IMR-90 (cell line): Measurements from ENCODE around the gene CTCFL. TPM values are rescaled to one million over a fixed set of nuclear protein-coding genes. Genes with fewer than 3 reads are reported as not detected.

ENCODE experiments used
- ATAC-seq: fragments of 200-7000 bp; cut with Tn5 transposase; 2 replicates; pipeline ENCODE4 v1.9.1; 2020; ENCODE audit warnings: low read depth, mild to moderate bottlenecking, moderate library complexity
- BruUV-seq: library from RNA; stranded (reverse); fragments of 400-500 nt; replicated peaks from 2 replicates; lab custom pipeline; 2021; lab: Mats Ljungman, UMichigan
- CTCF ChIA-PET: fragments of 300-600 bp; formaldehyde crosslinking; extraction: SDS; loops from one replicate; lab custom pipeline; 2021; ENCODE audit warnings: antibody characterized with exemption; lab: Yijun Ruan, JAX
- POLR2A ChIA-PET: fragments of 300-600 bp; sonication (Branson Sonifier 250); formaldehyde crosslinking; loops from one replicate; lab custom pipeline; 2022; ENCODE audit warnings: antibody characterized with exemption; ENCODE audit not compliant: unreplicated experiment; lab: Charles Lee
- DNase-seq: peaks from one replicate; pipeline ENCODE4 v3.0.0; 2013
- H2AFZ ChIP-seq: replicated peaks from 2 replicates; pipeline ENCODE3; 2013; ENCODE audit warnings: low read length, mild to moderate bottlenecking; ENCODE audit not compliant: poor library complexity
- H2AK5ac ChIP-seq: 2 replicates; pipeline ENCODE4 v1.6.1; 2013; ENCODE audit warnings: low read depth, low read length, inconsistent platforms
- H2AK9ac ChIP-seq: replicated peaks from 2 replicates; pipeline ENCODE3; 2013; ENCODE audit warnings: mild to moderate bottlenecking, low read depth, low read length, moderate library complexity; ENCODE audit not compliant: poor library complexity
- H2BK120ac ChIP-seq: 2 replicates; pipeline ENCODE4 v1.6.1; 2013; ENCODE audit warnings: low read depth, low read length, inconsistent platforms
- H2BK15ac ChIP-seq: 3 replicates; pipeline ENCODE4 v1.6.1; 2013; ENCODE audit warnings: low read depth, low read length, inconsistent platforms
- H2BK20ac ChIP-seq: 2 replicates; pipeline ENCODE4 v1.6.1; 2013; ENCODE audit warnings: low read depth, mild to moderate bottlenecking, inconsistent platforms, low read length, moderate library complexity
- H2BK5ac ChIP-seq: 2 replicates; pipeline ENCODE4 v1.6.1; 2013; ENCODE audit warnings: mild to moderate bottlenecking, low read depth, low read length, inconsistent platforms; ENCODE audit not compliant: poor library complexity, severe bottlenecking
- H3K14ac ChIP-seq: replicated peaks from 2 replicates; pipeline ENCODE4 v1.6.1; 2013; ENCODE audit warnings: low read depth, low read length, inconsistent platforms
- H3K18ac ChIP-seq: 2 replicates; pipeline ENCODE4 v1.6.1; 2013; ENCODE audit warnings: low read depth, low read length, control low read depth
- H3K23ac ChIP-seq: 2 replicates; pipeline ENCODE4 v1.6.1; 2013; ENCODE audit warnings: low read depth, low read length, inconsistent platforms
- H3K27ac ChIP-seq: 2 replicates; pipeline ENCODE4 v1.5.1; 2013; ENCODE audit warnings: mild to moderate bottlenecking, control low read depth, low read length; ENCODE audit not compliant: insufficient read depth
- H3K27me3 ChIP-seq: 2 replicates; pipeline ENCODE4 v1.6.1; 2013; ENCODE audit warnings: low read length; ENCODE audit not compliant: control insufficient read depth, insufficient read depth
- H3K36me3 ChIP-seq: 2 replicates; pipeline ENCODE4 v1.6.1; 2013; ENCODE audit warnings: low read length, mixed read lengths; ENCODE audit not compliant: control insufficient read depth, insufficient read depth
- H3K4ac ChIP-seq: 2 replicates; pipeline ENCODE4 v1.6.1; 2013; ENCODE audit warnings: low read depth, low read length, inconsistent platforms
- H3K4me1 ChIP-seq: 2 replicates; pipeline ENCODE4 v1.6.1; 2013; ENCODE audit warnings: low read length, mixed read lengths; ENCODE audit not compliant: control insufficient read depth, insufficient read depth
- H3K4me2 ChIP-seq: 2 replicates; pipeline ENCODE4 v1.6.1; 2013; ENCODE audit warnings: low read depth, mild to moderate bottlenecking, control low read depth, low read length, moderate library complexity
- H3K4me3 ChIP-seq: 2 replicates; pipeline ENCODE4 v1.5.1; 2013; ENCODE audit warnings: low read depth, mild to moderate bottlenecking, control low read depth, low read length, moderate library complexity; ENCODE audit not compliant: insufficient read depth
- H3K56ac ChIP-seq: 2 replicates; pipeline ENCODE4 v1.6.1; 2013; ENCODE audit warnings: low read length, inconsistent platforms; ENCODE audit not compliant: insufficient read depth; ENCODE audit errors: extremely low read depth
- H3K79me1 ChIP-seq, 2 experiments: 2 replicates each; pipeline ENCODE4 v1.6.1; 2013; ENCODE audit warnings: low read length in 2 of 2, inconsistent platforms in 1 of 2, low read depth in 1 of 2
- H3K9ac ChIP-seq: 2 replicates; pipeline ENCODE4 v1.6.1; 2013; ENCODE audit warnings: low read depth, low read length, control low read depth
- H3K9me1 ChIP-seq: 2 replicates; pipeline ENCODE4 v1.6.1; 2013; ENCODE audit warnings: low read length, inconsistent platforms; ENCODE audit not compliant: insufficient read depth
- H3K9me3 ChIP-seq: 2 replicates; pipeline ENCODE4 v1.6.1; 2013; ENCODE audit warnings: low read length; ENCODE audit not compliant: control insufficient read depth, insufficient read depth
- H4K20me1 ChIP-seq: 2 replicates; pipeline ENCODE4 v1.6.1; 2013; ENCODE audit warnings: low read length, inconsistent platforms; ENCODE audit not compliant: insufficient read depth
- H4K5ac ChIP-seq: 2 replicates; pipeline ENCODE4 v1.6.1; 2013; ENCODE audit warnings: mild to moderate bottlenecking, low read depth, low read length, control low read depth
- H4K8ac ChIP-seq, 2 experiments: 2 replicates each; pipeline ENCODE4 v1.6.1; 2013; ENCODE audit warnings: low read depth in 2 of 2, low read length in 2 of 2, control low read depth in 1 of 2, inconsistent platforms in 1 of 2
- H4K91ac ChIP-seq: 2 replicates; pipeline ENCODE4 v1.6.1; 2013; ENCODE audit warnings: low read depth, low read length, inconsistent platforms; ENCODE audit not compliant: insufficient read depth
- BHLHE40 ChIP-seq: fragments of 150-350 bp; IDR thresholded peaks from 2 replicates; pipeline ENCODE4 v1.6.1; 2016; ENCODE audit warnings: mild to moderate bottlenecking, low read depth, low read length
- CEBPB ChIP-seq: IDR thresholded peaks from 2 replicates; pipeline ENCODE4 v1.6.1; 2012; ENCODE audit warnings: low read depth, low read length, improper control_type of control experiment
- CHD1 ChIP-seq: IDR thresholded peaks from 2 replicates; pipeline ENCODE4 v1.6.1; 2012; ENCODE audit warnings: low read depth, low read length, improper control_type of control experiment
- MAFK ChIP-seq: IDR thresholded peaks from 2 replicates; pipeline ENCODE4 v1.6.1; 2012; ENCODE audit warnings: low read depth, low read length, improper control_type of control experiment
- MAZ ChIP-seq: IDR thresholded peaks from 2 replicates; pipeline ENCODE4 v1.6.1; 2012; ENCODE audit warnings: low read depth, mild to moderate bottlenecking, low read length, improper control_type of control experiment, moderate library complexity, borderline replicate concordance
- NFE2L2 ChIP-seq: fragments of 150-350 bp; IDR thresholded peaks from 2 replicates; pipeline ENCODE4 v1.6.1; 2016; ENCODE audit warnings: low read depth, mild to moderate bottlenecking, low read length
- POLR2A ChIP-seq: IDR thresholded peaks from 2 replicates; pipeline ENCODE4 v1.6.1; 2012; ENCODE audit warnings: mild to moderate bottlenecking, low read depth, low read length
- SMC3 ChIP-seq: fragments of 150-350 bp; IDR thresholded peaks from 2 replicates; pipeline ENCODE4 v1.6.1; 2016; ENCODE audit warnings: low read depth, mild to moderate bottlenecking, antibody characterized with exemption, low read length, moderate library complexity
- WGBS, 2 experiments: methylation state at CpG; one replicate each; pipeline versions ENCODE4 v1.1.5 to v1.1.7; 2013; ENCODE audit warnings: missing lambda C conversion rate in 2 of 2; ENCODE audit not compliant: insufficient read length in 1 of 2; ENCODE audit errors: extremely low coverage in 2 of 2; 5-methylcytosine and 5-hydroxymethylcytosine counted together
- dilution Hi-C: fragments of 300-500 bp; cut with HindIII; formaldehyde crosslinking; loops from one replicate; pipeline ENCODE4 v1.14.3; 2018; ENCODE audit warnings: low sequenced_read_pairs; ENCODE audit not compliant: unreplicated experiment
- in situ Hi-C: fragments of 300-500 bp; cut with MboI; formaldehyde crosslinking; loops from 3 replicates; pipeline ENCODE4 v1.14.3; 2019; ENCODE audit warnings: low sequenced_read_pairs, inconsistent platforms, mixed read lengths
- intact Hi-C: fragments of 100-400 bp; cut with micrococcal nuclease; formaldehyde crosslinking; loops from 2 replicates; pipeline ENCODE4 v1.10.0; 2022
- polyA plus RNA-seq, 3 experiments: library from polyadenylated mRNA; depleted of rRNA; stranded (reverse); fragments of >200 nt; gene quantifications; 2 replicates each; pipeline ENCODE4 v1.2.3, GENCODE V29; 2012; ENCODE audit warnings: low replicate concordance in 1 of 3
- total RNA-seq: library from RNA; depleted of rRNA; stranded (reverse); fragments of >200 nt; gene quantifications from 2 replicates; pipeline ENCODE4 v1.2.3, GENCODE V29; 2012
- TF ChIP-seq, protein P1 (sequence below): fragments of 150-350 bp; IDR thresholded peaks from 2 replicates; pipeline ENCODE4 v1.6.1; 2017; ENCODE audit warnings: mild to moderate bottlenecking, antibody characterized with exemption, low read length, low read depth
- TF ChIP-seq, protein P2 (sequence below): conservative IDR thresholded peaks from 2 replicates; pipeline ENCODE4 v1.5.1; 2012; ENCODE audit warnings: mild to moderate bottlenecking, low read depth, low read length, improper control_type of control experiment
- TF ChIP-seq, protein P3 (sequence below): fragments of 150-350 bp; IDR thresholded peaks from 2 replicates; pipeline ENCODE4 v1.6.1; 2016; ENCODE audit warnings: low read depth, mild to moderate bottlenecking, low read length, moderate library complexity, borderline replicate concordance

CTCFL gene
- total and polyA plus RNA-seq, 2 of the 4 experiments (the other 2 are of a cell fraction), result not detected

- TF ChIP-seq CEBPB, result no peak
Observed at GRCh38 chr20:57470666-57471495, 54.1 kb downstream of the CTCFL start (continued).

DNA sequence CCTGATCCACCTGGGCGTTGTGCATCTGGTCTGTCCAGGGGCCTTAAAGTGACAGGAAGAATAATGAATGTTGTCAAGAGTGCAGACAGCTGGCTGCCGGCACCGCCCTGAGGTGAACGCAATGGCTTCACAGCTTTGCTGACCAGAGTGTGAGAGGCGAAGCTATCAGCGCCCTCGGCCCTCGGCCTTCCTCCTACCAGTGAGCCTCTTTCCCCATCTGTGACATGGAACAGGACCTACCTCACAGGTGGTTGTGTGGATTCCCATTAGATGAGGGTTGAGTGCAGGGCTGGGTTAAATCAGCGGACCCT is 54.8 kb downstream of the CTCFL start:
- Histone ChIP-seq H4K5ac (no peak overlapping the region), H3K56ac (no peak overlapping the region), H3K4me2 (no peak overlapping the region), H3K4me3 (no peak overlapping the region), H4K20me1 (no peaks in the 10 kb centered on the region), H3K9ac (no peak overlapping the region), H2BK120ac (no peak overlapping the region), H2BK20ac (no peak overlapping the region), H2AK9ac (no peak overlapping the region), H3K14ac (no peak overlapping the region), H2BK15ac (no peak overlapping the region), H3K9me1 (no peaks in the 10 kb centered on the region), H3K4me1 (no peaks in the 10 kb centered on the region), H2AK5ac (no peak overlapping the region), H3K23ac (no peak overlapping the region), H4K8ac (no peak overlapping the region), H3K79me1 (no peaks in the 10 kb centered on the region), H2BK5ac (no peak overlapping the region), H3K27ac (no peak overlapping the region), H3K4ac (no peak overlapping the region), H3K27me3 (peaks cover 25% of the 10 kb centered on the region), H4K91ac (no peak overlapping the region), H3K9me3 (no peaks in the 10 kb centered on the region), H3K18ac (no peak overlapping the region), H3K36me3 (no peaks in the 10 kb centered on the region), H2AFZ (no peak overlapping the region)
- DNase-seq, result no peak
- CTCF ChIA-PET, result interaction anchor here (0.8 kb wide), 1 partner anchor 9 kb away, joined by 3 read pairs; no protein-coding TSS in a partner anchor
- WGBS, 2 experiments, result no CpG with 5 or more reads among the region's 9 CpGs
- in situ Hi-C loops, result no loop called here
- POLR2A ChIA-PET, result no interaction called here
- BruUV-seq, result no TSS peak
- no peak for ATAC-seq
- TF ChIP-seq SMC3, result no peak
- no peak for TF ChIP-seq MAFK
- no peak for TF ChIP-seq MAZ
- TF ChIP-seq, protein P1, sequence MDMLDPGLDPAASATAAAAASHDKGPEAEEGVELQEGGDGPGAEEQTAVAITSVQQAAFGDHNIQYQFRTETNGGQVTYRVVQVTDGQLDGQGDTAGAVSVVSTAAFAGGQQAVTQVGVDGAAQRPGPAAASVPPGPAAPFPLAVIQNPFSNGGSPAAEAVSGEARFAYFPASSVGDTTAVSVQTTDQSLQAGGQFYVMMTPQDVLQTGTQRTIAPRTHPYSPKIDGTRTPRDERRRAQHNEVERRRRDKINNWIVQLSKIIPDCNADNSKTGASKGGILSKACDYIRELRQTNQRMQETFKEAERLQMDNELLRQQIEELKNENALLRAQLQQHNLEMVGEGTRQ, result no peak
- no peak for TF ChIP-seq CHD1
- no peak for TF ChIP-seq BHLHE40
- TF ChIP-seq, protein P2, sequence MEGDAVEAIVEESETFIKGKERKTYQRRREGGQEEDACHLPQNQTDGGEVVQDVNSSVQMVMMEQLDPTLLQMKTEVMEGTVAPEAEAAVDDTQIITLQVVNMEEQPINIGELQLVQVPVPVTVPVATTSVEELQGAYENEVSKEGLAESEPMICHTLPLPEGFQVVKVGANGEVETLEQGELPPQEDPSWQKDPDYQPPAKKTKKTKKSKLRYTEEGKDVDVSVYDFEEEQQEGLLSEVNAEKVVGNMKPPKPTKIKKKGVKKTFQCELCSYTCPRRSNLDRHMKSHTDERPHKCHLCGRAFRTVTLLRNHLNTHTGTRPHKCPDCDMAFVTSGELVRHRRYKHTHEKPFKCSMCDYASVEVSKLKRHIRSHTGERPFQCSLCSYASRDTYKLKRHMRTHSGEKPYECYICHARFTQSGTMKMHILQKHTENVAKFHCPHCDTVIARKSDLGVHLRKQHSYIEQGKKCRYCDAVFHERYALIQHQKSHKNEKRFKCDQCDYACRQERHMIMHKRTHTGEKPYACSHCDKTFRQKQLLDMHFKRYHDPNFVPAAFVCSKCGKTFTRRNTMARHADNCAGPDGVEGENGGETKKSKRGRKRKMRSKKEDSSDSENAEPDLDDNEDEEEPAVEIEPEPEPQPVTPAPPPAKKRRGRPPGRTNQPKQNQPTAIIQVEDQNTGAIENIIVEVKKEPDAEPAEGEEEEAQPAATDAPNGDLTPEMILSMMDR, result no peak
- no peak for TF ChIP-seq NFE2L2
- no peak for TF ChIP-seq POLR2A
- TF ChIP-seq, protein P3, sequence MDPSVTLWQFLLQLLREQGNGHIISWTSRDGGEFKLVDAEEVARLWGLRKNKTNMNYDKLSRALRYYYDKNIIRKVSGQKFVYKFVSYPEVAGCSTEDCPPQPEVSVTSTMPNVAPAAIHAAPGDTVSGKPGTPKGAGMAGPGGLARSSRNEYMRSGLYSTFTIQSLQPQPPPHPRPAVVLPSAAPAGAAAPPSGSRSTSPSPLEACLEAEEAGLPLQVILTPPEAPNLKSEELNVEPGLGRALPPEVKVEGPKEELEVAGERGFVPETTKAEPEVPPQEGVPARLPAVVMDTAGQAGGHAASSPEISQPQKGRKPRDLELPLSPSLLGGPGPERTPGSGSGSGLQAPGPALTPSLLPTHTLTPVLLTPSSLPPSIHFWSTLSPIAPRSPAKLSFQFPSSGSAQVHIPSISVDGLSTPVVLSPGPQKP, result no peak
- dilution Hi-C loops, result no loop called here
- intact Hi-C loops, result no loop called here
